Activated CD4-positive, alpha-beta memory T cell treated with anti-CD3 and anti-CD28 coated beads, Interleukin-2, amount 10 ng/mL, durations not matched to agents 7 days and 5 days (primary cell): ENCODE results near the gene HMG20A. TPM values are rescaled to one million over a fixed set of nuclear protein-coding genes. Genes with fewer than 3 reads are reported as not detected.

Experiments
- CTCF ChIA-PET: fragments of 350-600 bp; sonication (Branson Sonifier 250); formaldehyde crosslinking; loops from one replicate; lab custom pipeline; 2021; ENCODE audit warnings: antibody characterized with exemption, inconsistent platforms; lab: Charles Lee
- POLR2A ChIA-PET: fragments of 350-600 bp; sonication (Branson Sonifier 250); formaldehyde crosslinking; loops from one replicate; lab custom pipeline; 2021; ENCODE audit warnings: antibody characterized with exemption; lab: Charles Lee
- DNase-seq: peaks from one replicate; pipeline ENCODE4 v3.0.0-alpha.2; 2020
- H3K27ac Mint-ChIP-seq: one replicate; pipeline ENCODE4 v1.8.0; 2021; ENCODE audit warnings: mild to moderate bottlenecking, mixed read lengths
- H3K27me3 Mint-ChIP-seq: one replicate; pipeline ENCODE4 v1.8.0; 2021; ENCODE audit warnings: mixed read lengths
- H3K36me3 Mint-ChIP-seq: one replicate; pipeline ENCODE4 v1.8.0; 2021; ENCODE audit warnings: low read depth, mixed read lengths
- H3K4me1 Mint-ChIP-seq: one replicate; pipeline ENCODE4 v1.8.0; 2021; ENCODE audit warnings: mixed read lengths
- H3K4me3 Mint-ChIP-seq: one replicate; pipeline ENCODE4 v1.8.0; 2021; ENCODE audit warnings: mild to moderate bottlenecking, mixed read lengths
- H3K9me3 Mint-ChIP-seq: one replicate; pipeline ENCODE4 v1.8.0; 2021; ENCODE audit warnings: mixed read lengths
- total RNA-seq, 2 experiments: library from RNA; stranded (reverse); gene quantifications; one replicate each; pipeline ENCODE4 v1.2.3, GENCODE V29; 2021

The HMG20A gene
- total RNA-seq, 2 experiments from 2014 or later = 44.0 to 45.1 TPM

- ChIA-PET CTCF (interaction anchor here (0.7 to 2.3 kb wide), 3 partner anchors 8 to 122 kb away, joined by 3 to 9 read pairs (median 3); no protein-coding TSS in a partner anchor), POLR2A (interaction anchor here (0.9 to 1.6 kb wide), 4 partner anchors 9 to 381 kb away, joined by 3 to 7 read pairs (median 4); no protein-coding TSS in a partner anchor)
- peak overlapping the region; percentile 95 for H3K27ac Mint-ChIP-seq
- no peaks in the 10 kb centered on the region for H3K9me3 Mint-ChIP-seq
- peaks cover 35% of the 10 kb centered on the region for H3K4me1 Mint-ChIP-seq
- peak; percentile 21 for DNase-seq
- H3K36me3 Mint-ChIP-seq = peaks cover 7% of the 10 kb centered on the region
- peaks cover 12% of the 10 kb centered on the region for H3K27me3 Mint-ChIP-seq
- H3K4me3 Mint-ChIP-seq = peak overlapping the region; percentile 97
Measured at GRCh38 chr15:77421370-77421700, 647 bp downstream of the HMG20A start.

DNA sequence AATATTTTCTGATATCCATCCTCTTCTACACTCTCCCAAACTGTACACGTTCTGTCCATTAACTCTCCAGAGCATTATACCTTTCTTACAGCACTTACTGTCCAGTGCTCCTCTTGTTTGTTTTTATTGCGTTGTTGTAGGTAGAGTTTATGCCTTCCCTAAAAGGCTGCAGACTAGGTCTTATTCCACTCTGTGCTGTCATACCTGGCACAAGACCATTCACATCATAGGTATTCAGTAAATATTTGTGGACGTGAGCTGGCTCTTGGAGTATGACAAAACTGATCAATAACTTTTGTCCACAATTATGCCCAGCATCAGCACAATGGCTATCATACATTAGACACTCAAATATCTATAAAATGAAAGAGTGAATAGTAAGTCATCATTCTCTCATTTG, 4.4 kb downstream of the HMG20A start:
- H3K36me3 Mint-ChIP-seq = peaks cover 5% of the 10 kb centered on the region
- no peaks in the 10 kb centered on the region for H3K9me3 Mint-ChIP-seq
- peaks cover 40% of the 10 kb centered on the region for H3K4me1 Mint-ChIP-seq
- no peaks in the 10 kb centered on the region for H3K27me3 Mint-ChIP-seq
- no peak for DNase-seq
- H3K27ac Mint-ChIP-seq = no peak overlapping the region
- POLR2A ChIA-PET = no interaction called here
- CTCF ChIA-PET = no interaction called here
- H3K4me3 Mint-ChIP-seq = no peak overlapping the region

- no peak for DNase-seq
Measured at GRCh38 chr15:77426377-77426776, 5.7 kb downstream of the HMG20A start.

DNA sequence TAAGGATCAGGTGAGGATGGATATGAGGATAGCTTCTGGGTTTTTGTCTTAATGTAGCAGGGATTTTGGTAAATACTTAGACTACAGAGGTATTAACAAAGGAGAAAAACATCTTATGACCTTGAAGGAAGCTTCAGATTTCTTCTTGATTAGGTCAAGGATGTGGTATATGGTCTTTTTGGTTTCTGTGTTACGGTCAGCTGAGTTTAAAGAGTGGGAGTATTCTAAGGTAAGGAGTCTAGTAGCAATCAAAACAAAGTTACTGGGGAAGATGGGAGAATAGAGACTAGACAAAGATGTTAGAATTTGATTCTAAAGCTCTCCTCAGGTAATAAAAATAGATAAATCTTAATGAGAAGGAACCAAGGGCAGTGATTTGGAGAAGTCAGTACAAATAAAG, 6.2 kb downstream of the HMG20A start:
- Mint-ChIP-seq H3K9me3 (no peaks in the 10 kb centered on the region), H3K27ac (no peak overlapping the region), H3K4me3 (no peak overlapping the region), H3K27me3 (no peaks in the 10 kb centered on the region), H3K36me3 (peaks cover 9% of the 10 kb centered on the region), H3K4me1 (peaks cover 43% of the 10 kb centered on the region)
- CTCF ChIA-PET = interaction anchor here (0.8 to 0.9 kb wide), 2 partner anchors 12 to 70 kb away, joined by 3 read pairs; no protein-coding TSS in a partner anchor
- no peak for DNase-seq
- POLR2A ChIA-PET = interaction anchor here (0.8 kb wide), 1 partner anchor 11 kb away, joined by 3 read pairs; no protein-coding TSS in a partner anchor

More at GRCh38 chr15:77426377-77426776, 5.7 kb downstream of the HMG20A start:
- CTCF ChIA-PET = interaction anchor here (0.8 kb wide), 1 partner anchor 71 kb away, joined by 3 read pairs; no protein-coding TSS in a partner anchor
- POLR2A ChIA-PET = interaction anchor here (0.8 kb wide), 1 partner anchor 11 kb away, joined by 3 read pairs; no protein-coding TSS in a partner anchor
- Mint-ChIP-seq H3K9me3 (no peaks in the 10 kb centered on the region), H3K4me1 (peaks cover 46% of the 10 kb centered on the region), H3K36me3 (peaks cover 9% of the 10 kb centered on the region), H3K27me3 (no peaks in the 10 kb centered on the region), H3K27ac (no peak overlapping the region), H3K4me3 (no peak overlapping the region)

DNA sequence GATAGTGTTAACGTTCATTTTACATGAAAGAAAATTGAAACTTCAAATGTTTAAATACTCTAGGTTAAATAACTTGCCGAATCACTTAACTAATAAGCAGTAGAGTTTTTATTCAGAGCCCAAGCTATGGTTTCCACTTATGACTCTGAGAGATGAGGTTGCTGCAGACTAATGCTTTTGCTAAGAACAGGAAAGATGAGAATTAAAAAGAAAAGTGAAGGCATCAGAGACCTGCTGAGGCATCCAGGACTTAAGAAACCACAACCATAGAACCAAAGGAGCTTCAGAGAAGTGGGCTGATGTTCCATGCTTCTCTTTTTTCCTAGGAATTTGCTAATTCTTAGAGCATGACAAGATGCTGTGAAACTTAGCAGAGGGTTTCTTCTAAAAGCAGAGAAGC, 9.5 kb downstream of the HMG20A start:
- DNase-seq = no peak
- no peak overlapping the region for H3K4me3 Mint-ChIP-seq
- H3K27ac Mint-ChIP-seq = peak overlapping the region; percentile 8
- H3K9me3 Mint-ChIP-seq = no peaks in the 10 kb centered on the region
- peaks cover 7% of the 10 kb centered on the region for H3K36me3 Mint-ChIP-seq
- H3K4me1 Mint-ChIP-seq = peaks cover 31% of the 10 kb centered on the region
- ChIA-PET POLR2A (interaction anchor here (1.0 to 2.0 kb wide), 2 partner anchors 9 to 62 kb away, joined by 3 to 7 read pairs; partner anchors contain the start of gene HMG20A), CTCF (interaction anchor here (1.3 kb wide), 1 partner anchor 9 kb away, joined by 3 read pairs; no protein-coding TSS in a partner anchor)
- H3K27me3 Mint-ChIP-seq = no peaks in the 10 kb centered on the region

- Mint-ChIP-seq H3K4me3 (no peak overlapping the region), H3K27me3 (no peaks in the 10 kb centered on the region), H3K36me3 (peaks cover 7% of the 10 kb centered on the region), H3K27ac (peak overlapping the region; percentile 8), H3K9me3 (no peaks in the 10 kb centered on the region), H3K4me1 (peaks cover 31% of the 10 kb centered on the region)
- DNase-seq = no peak
- POLR2A ChIA-PET = interaction anchor here (0.7 to 2.0 kb wide), 3 partner anchors 10 to 1634 kb away, joined by 3 to 7 read pairs (median 3); partner anchors contain the start of gene HMG20A
- CTCF ChIA-PET = no interaction called here
Measured at GRCh38 chr15:77430652-77431051, 10.0 kb downstream of the HMG20A start.

GRCh38 chr15:77436822-77437221, 16.1 kb downstream of the HMG20A start:
- Mint-ChIP-seq H3K9me3 (no peaks in the 10 kb centered on the region), H3K36me3 (no peaks in the 10 kb centered on the region), H3K4me3 (no peak overlapping the region), H3K27ac (no peak overlapping the region), H3K27me3 (no peaks in the 10 kb centered on the region), H3K4me1 (peaks cover 4% of the 10 kb centered on the region)
- POLR2A ChIA-PET = no interaction called here
- no peak for DNase-seq
- CTCF ChIA-PET = no interaction called here

DNA sequence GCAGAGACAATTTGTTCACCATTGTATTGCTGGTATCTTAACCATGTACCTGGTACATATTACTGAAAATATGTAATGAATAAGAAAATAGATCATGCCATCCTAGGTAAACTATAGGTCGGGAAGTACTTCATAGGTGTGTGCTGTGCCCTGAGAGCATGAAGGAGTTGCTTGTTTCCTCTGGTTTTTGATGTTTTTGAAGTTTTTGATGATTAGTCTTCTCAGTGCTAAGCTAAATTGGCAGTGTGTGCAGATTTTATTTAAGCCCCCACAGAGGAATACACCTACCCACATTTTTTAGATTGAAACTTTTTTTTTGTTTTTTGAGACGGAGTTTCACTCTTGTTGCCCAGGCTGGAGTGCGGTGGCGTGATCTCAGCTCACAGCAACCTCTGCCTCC, 16.6 kb downstream of the HMG20A start:
- CTCF ChIA-PET = interaction anchor here (1.1 kb wide), 1 partner anchor 22 kb away, joined by 3 read pairs; no protein-coding TSS in a partner anchor
- no peaks in the 10 kb centered on the region for H3K9me3 Mint-ChIP-seq
- POLR2A ChIA-PET = interaction anchor here (0.6 kb wide), 1 partner anchor 11 kb away, joined by 3 read pairs; no protein-coding TSS in a partner anchor
- H3K4me3 Mint-ChIP-seq = no peak overlapping the region
- H3K27me3 Mint-ChIP-seq = no peaks in the 10 kb centered on the region
- no peaks in the 10 kb centered on the region for H3K36me3 Mint-ChIP-seq
- no peak for DNase-seq
- H3K4me1 Mint-ChIP-seq = peaks cover 4% of the 10 kb centered on the region
- H3K27ac Mint-ChIP-seq = no peak overlapping the region

- Mint-ChIP-seq H3K4me1 (peaks cover 4% of the 10 kb centered on the region), H3K9me3 (no peaks in the 10 kb centered on the region), H3K4me3 (no peak overlapping the region), H3K36me3 (no peaks in the 10 kb centered on the region), H3K27me3 (no peaks in the 10 kb centered on the region), H3K27ac (no peak overlapping the region)
- no peak for DNase-seq
- ChIA-PET POLR2A (interaction anchor here (1.2 to 1.4 kb wide), 2 partner anchors 10 to 38 kb away, joined by 3 read pairs; no protein-coding TSS in a partner anchor), CTCF (no interaction called here)
Measured at GRCh38 chr15:77440378-77440999, 19.8 kb downstream of the HMG20A start.

GRCh38 chr15:77446840-77447390, 26.2 kb downstream of the HMG20A start:
- DNase-seq = no peak
- Mint-ChIP-seq H3K4me3 (no peak overlapping the region), H3K36me3 (peaks cover 7% of the 10 kb centered on the region), H3K9me3 (no peaks in the 10 kb centered on the region), H3K4me1 (no peaks in the 10 kb centered on the region), H3K27ac (no peak overlapping the region), H3K27me3 (no peaks in the 10 kb centered on the region)
- ChIA-PET CTCF (no interaction called here), POLR2A (no interaction called here)

- DNase-seq = no peak
- Mint-ChIP-seq H3K4me1 (peaks cover 18% of the 10 kb centered on the region), H3K4me3 (no peak overlapping the region), H3K9me3 (no peaks in the 10 kb centered on the region), H3K36me3 (peaks cover 8% of the 10 kb centered on the region), H3K27me3 (no peaks in the 10 kb centered on the region), H3K27ac (no peak overlapping the region)
- ChIA-PET CTCF (no interaction called here), POLR2A (no interaction called here)
Measured at GRCh38 chr15:77454265-77454664, 33.6 kb downstream of the HMG20A start.

DNA sequence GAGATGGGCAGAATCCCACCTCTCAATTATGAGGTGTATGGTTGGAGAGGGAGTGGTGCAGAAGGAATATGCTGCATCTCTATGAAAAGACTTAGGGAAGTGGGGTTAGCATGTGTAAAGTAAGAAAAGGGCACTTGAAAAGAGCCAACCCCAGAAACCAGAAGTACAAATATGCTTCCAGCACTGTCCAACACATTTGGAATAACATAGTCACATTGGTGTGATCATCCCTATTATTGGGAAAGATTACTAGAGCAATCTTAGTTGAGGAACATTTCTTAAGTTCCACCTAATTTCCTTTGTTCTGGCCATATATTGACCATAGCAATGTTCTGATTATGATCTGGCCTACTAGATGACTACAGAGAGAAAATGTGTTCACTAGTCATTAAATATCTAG, 34.3 kb downstream of the HMG20A start:
- Mint-ChIP-seq H3K9me3 (no peaks in the 10 kb centered on the region), H3K4me3 (no peak overlapping the region), H3K27ac (no peak overlapping the region), H3K36me3 (peaks cover 13% of the 10 kb centered on the region), H3K4me1 (peaks cover 18% of the 10 kb centered on the region), H3K27me3 (no peaks in the 10 kb centered on the region)
- ChIA-PET POLR2A (no interaction called here), CTCF (no interaction called here)
- no peak for DNase-seq

DNA sequence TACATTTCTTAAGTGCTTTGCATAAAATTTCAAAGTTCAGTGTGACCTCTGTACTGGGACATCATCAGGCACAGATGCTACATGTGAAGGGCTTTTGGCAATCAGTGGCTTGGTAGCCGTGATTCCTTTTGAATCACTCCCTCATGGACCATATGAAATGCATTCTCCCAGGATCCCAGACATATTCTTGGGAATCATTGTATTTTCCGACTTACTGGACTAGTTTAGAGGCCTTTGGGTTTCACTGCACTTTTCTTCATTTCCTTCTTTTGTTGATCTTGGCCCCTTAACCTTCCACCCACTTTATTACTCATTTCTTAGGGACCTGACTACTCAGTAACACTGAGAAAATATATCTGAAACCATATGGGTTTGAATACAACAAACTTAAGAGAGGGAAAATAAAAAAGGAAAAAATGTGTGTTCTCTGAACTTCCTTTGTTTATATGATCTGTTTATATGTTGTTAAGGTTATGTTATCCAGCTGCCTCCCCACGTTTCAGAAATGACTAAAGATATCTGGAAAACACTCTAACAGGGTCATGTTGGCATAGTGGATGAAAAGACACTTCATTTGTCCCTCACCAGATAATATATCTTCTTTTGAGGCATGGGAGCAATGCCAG, 35.1 kb downstream of the HMG20A start:
- POLR2A ChIA-PET = no interaction called here
- Mint-ChIP-seq H3K9me3 (no peaks in the 10 kb centered on the region), H3K27me3 (no peaks in the 10 kb centered on the region), H3K4me1 (peaks cover 18% of the 10 kb centered on the region), H3K27ac (no peak overlapping the region), H3K4me3 (no peak overlapping the region), H3K36me3 (peaks cover 19% of the 10 kb centered on the region)
- DNase-seq = no peak
- CTCF ChIA-PET = no interaction called here
